HS-27A (cell line): ENCODE data around the gene IFIT1.
"Not testable (repeated sequence)": the region's sequence is repeated elsewhere in the genome, so short reads cannot be mapped to it uniquely, and the experiment has no call there.

Experiments
- DNase-seq: peaks from one replicate; pipeline ENCODE4 v3.0.0-alpha.2; 2012; ENCODE audit warnings: low read depth, missing footprints

The IFIT1 gene

GRCh38 chr10:89367529-89367928, 24.9 kb upstream of the IFIT1 start:
- DNase-seq: no peak

- no peak for DNase-seq
Observed at GRCh38 chr10:89368129-89368528, 24.3 kb upstream of the IFIT1 start.

- no peak for DNase-seq
Observed at GRCh38 chr10:89369156-89370105, 23.0 kb upstream of the IFIT1 start.

- no peak for DNase-seq
Observed at GRCh38 chr10:89371079-89371478, 21.3 kb upstream of the IFIT1 start.

- no peak for DNase-seq
Observed at GRCh38 chr10:89371987-89372386, 20.4 kb upstream of the IFIT1 start.

GRCh38 chr10:89373916-89374711, 18.3 kb upstream of the IFIT1 start:
- no peak for DNase-seq

- no peak for DNase-seq
Observed at GRCh38 chr10:89374713-89375141, 17.7 kb upstream of the IFIT1 start.

- DNase-seq: no peak
Observed at GRCh38 chr10:89377705-89378637, 14.5 kb upstream of the IFIT1 start, which contains the start of gene IFIT1B. IFIT1B (plus strand) TSS chr10:89378056; CDS start chr10:89378136, 80 bp downstream.

GRCh38 chr10:89379103-89379502, 13.3 kb upstream of the IFIT1 start:
- no peak for DNase-seq

GRCh38 chr10:89382757-89383156, 9.7 kb upstream of the IFIT1 start:
- no peak for DNase-seq

- no peak for DNase-seq
Observed at GRCh38 chr10:89384474-89385340, 7.7 kb upstream of the IFIT1 start.

GRCh38 chr10:89388806-89389205, 3.6 kb upstream of the IFIT1 start:
- DNase-seq: no peak

- no peak for DNase-seq
Observed at GRCh38 chr10:89389254-89389653, 3.2 kb upstream of the IFIT1 start.

- no peak for DNase-seq
Observed at GRCh38 chr10:89390476-89391225, 1.8 kb upstream of the IFIT1 start.

- not testable (repeated sequence) for DNase-seq
Observed at GRCh38 chr10:89391226-89391576, 1.2 kb upstream of the IFIT1 start.

- no peak for DNase-seq
Observed at GRCh38 chr10:89392974-89393373, 551 bp downstream of the IFIT1 start.

- no peak for DNase-seq
Observed at GRCh38 chr10:89393898-89394297, 1.5 kb downstream of the IFIT1 start.

- no peak for DNase-seq
Observed at GRCh38 chr10:89395141-89395540, 2.7 kb downstream of the IFIT1 start.

- no peak for DNase-seq
Observed at GRCh38 chr10:89398003-89398749, 5.8 kb downstream of the IFIT1 start.
